ENCODE data around the gene MUC22. TPM values are rescaled to one million over a fixed set of nuclear protein-coding genes. Genes with fewer than 3 reads are reported as not detected.

The MUC22 gene
- total and polyA plus RNA-seq, 10 of the 15 experiments (the other 5 are each of a cell fraction or from before 2014, with no cell fraction given) = under 0.01 to 0.09 (median 0.04) TPM; not detected in 4

GRCh38 chr6:31074401-31074800 lies 64.1 kb downstream of the MUC22 start:
- no peak for DNase-seq (ENCODE audit: low read depth, low spot score)
- RAD21 ChIA-PET (ENCODE audit: unreplicated experiment) = interaction anchor here (1.2 to 1.3 kb wide), 2 partner anchors 13 to 160 kb away, joined by 3 to 4 read pairs; partner anchors contain the start of gene VARS2
- no peak overlapping the region for H2AFZ ChIP-seq (ENCODE audit: control insufficient read depth, low read depth, low read length)
- H3K9me3 ChIP-seq (replicated peaks; ENCODE audit: control insufficient read depth, insufficient read depth, low read length) = no peaks in the 10 kb centered on the region
- 61% methylated on average over 4 of the region's 4 CpGs for WGBS (ENCODE audit: insufficient coverage, insufficient replicate concordance, low lambda C conversion rate, missing lambda C conversion rate)
- CTCF ChIA-PET = no interaction called here
- FAIRE-seq = no peak
- SMC1A ChIA-PET (ENCODE audit: uncharacterized antibody, unreplicated experiment) = interaction anchor here (1.6 kb wide), 1 partner anchor 13 kb away, joined by 8 read pairs; no protein-coding TSS in a partner anchor
- in situ Hi-C loops (cut with MboI) (no loop called here), intact Hi-C loops (cut with micrococcal nuclease; ENCODE audit: unreplicated experiment) (no loop called here)
- no peak overlapping the region for H3K9ac ChIP-seq (ENCODE audit: control insufficient read depth, insufficient read depth, low read length)
- H3K4me1 ChIP-seq (ENCODE audit: control insufficient read depth, insufficient read depth, low read length) = no peaks in the 10 kb centered on the region; the same call in 1 of the 2 replicates
- no peak overlapping the region for H3K4me2 ChIP-seq (ENCODE audit: control insufficient read depth, insufficient read depth)
- H3K27ac ChIP-seq (ENCODE audit: control insufficient read depth, insufficient read depth) = no peak overlapping the region
- ATAC-seq = no peak
- H3K79me2 ChIP-seq (ENCODE audit: control insufficient read depth, insufficient read depth, low read length) = no peaks in the 10 kb centered on the region
- H3K4me3 ChIP-seq = no peak overlapping the region
- BruUV-seq (replicated peaks) = no TSS peak
- H3K27me3 ChIP-seq (replicated peaks in 1 of 2; ENCODE audit: control insufficient read depth in 2 of 2, insufficient read depth in 2 of 2, low read length in 1 of 2) = no peaks in the 10 kb centered on the region
- H3K36me3 ChIP-seq (ENCODE audit: control insufficient read depth in 2 of 2, insufficient read depth in 2 of 2, low read length in 1 of 2) = no peaks in the 10 kb centered on the region
- POLR2A ChIA-PET = no interaction called here
- no peak for TF ChIP-seq RAD51 (IDR thresholded peaks at IDR 0.05)
- TF ChIP-seq SMC3 (IDR thresholded peaks at IDR 0.05; ENCODE audit: borderline replicate concordance, low read length) = no peak
- no peak for TF ChIP-seq MLLT1 (IDR thresholded peaks at IDR 0.05)
- no peak for TF ChIP-seq BACH1 (IDR thresholded peaks at IDR 0.05; ENCODE audit: borderline replicate concordance)
- no peak for TF ChIP-seq ESRRA (IDR thresholded peaks at IDR 0.05; ENCODE audit: low read length)
- no peak for TF ChIP-seq CHD2 (IDR thresholded peaks at IDR 0.05; ENCODE audit: borderline replicate concordance, low read depth, low read length)
- TF ChIP-seq POLR2AphosphoS5 (IDR thresholded peaks at IDR 0.05; ENCODE audit: low read length) = no peak
- no peak for TF ChIP-seq MEF2A (IDR thresholded peaks at IDR 0.05; ENCODE audit: insufficient read depth, low read depth, low read length)
- no peaks in the 10 kb centered on the region for H4K20me1 ChIP-seq (ENCODE audit: control insufficient read depth, insufficient read depth)

All from GM12878 (cell line).